NCI-H1105 (cell line): Measurements from ENCODE around the gene VOPP1.
"Not testable (repeated sequence)": the region's sequence is repeated elsewhere in the genome, so short reads cannot be mapped to it uniquely, and the experiment has no call there.

Experiments
- DNase-seq: peaks from one replicate; lab custom pipeline; 2025; lab: John Stamatoyannopoulos, UW

The VOPP1 gene

GRCh38 chr7:55510206-55510605 is 62.1 kb downstream of the VOPP1 start:
- not testable (repeated sequence) for DNase-seq

DNA sequence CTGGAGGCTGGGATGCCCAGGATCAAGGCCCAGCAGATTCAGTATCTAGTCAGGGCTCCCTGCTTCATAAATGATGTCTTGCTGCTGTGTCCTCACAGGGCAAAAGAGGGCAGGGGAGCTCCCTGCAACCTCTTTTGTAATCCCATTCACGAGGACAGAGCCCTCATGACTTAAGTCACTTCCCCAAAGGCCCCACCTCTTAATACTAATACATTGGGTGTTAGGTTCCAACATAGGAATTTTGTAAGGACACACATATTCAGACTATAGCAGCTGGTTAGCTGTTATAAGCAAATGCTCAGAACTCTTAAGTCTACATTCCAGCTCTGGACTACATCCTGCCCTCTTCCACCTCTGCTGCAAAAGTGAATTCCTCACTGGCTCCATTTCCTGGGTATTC is 63.0 kb downstream of the VOPP1 start:
- DNase-seq = no peak

GRCh38 chr7:55508221-55509011 is 63.9 kb downstream of the VOPP1 start:
- no peak for DNase-seq

DNA sequence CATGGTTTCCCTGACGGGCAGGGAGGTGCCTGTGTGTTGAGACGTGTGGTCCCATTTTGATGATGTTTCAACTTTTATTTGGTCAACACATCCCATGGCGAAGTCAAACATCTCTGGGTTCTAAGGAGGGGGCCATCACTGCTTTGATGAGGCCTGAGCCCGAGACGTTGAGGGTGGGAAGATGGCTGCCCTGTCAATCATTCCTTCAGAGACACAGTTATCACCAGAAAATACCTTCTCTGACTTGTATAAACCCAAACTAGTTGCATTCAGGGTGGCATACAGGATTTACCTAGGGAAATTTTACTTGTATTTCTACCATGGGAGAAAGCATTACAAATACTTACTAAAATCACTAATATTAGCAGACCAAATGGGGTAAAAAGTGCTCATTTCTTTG is 64.6 kb downstream of the VOPP1 start:
- no peak for DNase-seq

DNA sequence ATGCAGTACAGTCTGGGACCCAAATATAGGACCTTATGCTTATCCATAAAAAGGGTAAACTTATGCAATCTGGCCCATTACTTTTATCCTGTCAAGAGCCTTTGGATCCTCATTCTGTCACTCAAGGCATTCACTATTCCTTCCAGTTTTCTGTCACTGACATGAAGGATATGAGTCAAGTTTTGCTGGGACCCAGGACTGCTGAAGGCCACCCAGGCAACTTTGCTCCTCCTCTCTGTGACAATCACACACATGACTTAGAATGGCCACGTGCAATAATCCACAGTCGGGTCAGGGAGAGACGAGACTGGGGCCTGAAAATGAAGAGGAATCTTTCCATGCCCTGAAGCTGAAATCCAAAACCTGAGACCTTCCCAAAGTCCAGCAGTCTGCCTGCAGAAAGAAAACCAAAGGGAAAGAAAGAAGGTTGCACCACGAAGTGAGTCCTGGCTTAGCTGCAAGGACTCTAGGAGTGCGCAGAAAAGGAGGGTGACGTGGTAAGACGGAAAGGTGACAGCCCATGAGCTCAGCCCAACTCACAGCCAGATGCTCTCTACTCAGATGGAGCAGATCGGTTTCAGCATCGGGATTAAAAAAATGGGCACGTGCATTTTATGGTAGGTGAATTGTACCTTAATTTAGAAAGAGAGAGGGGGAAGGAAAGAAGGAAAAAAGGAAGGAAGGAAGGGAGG is 67.2 kb downstream of the VOPP1 start:
- no peak for DNase-seq

GRCh38 chr7:55504093-55504859 is 68.0 kb downstream of the VOPP1 start:
- DNase-seq = peak; percentile 32

- peak; percentile 70 for DNase-seq
Measured at GRCh38 chr7:55502858-55503440, 69.4 kb downstream of the VOPP1 start.

GRCh38 chr7:55502124-55502857 is 70.0 kb downstream of the VOPP1 start:
- DNase-seq = peak; percentile 79

DNA sequence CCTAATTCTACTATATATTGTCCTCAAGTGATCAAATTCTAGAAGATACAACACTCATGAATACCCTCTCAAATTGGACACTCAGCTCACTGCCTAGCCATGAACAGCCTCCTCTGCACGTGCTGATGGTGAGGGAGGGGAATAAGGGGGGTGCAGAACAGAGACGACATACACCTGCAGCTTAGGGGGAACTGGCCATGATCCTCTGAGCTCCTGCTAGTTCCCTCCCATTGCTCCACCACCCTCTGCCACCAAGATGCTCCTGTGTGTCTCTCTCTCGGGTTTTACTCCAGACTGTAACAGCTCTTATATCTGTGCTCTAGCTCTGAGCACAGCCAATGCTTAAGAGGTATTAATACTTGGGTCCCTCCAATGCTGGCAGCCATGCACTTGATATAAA is 70.7 kb downstream of the VOPP1 start:
- DNase-seq = no peak

DNA sequence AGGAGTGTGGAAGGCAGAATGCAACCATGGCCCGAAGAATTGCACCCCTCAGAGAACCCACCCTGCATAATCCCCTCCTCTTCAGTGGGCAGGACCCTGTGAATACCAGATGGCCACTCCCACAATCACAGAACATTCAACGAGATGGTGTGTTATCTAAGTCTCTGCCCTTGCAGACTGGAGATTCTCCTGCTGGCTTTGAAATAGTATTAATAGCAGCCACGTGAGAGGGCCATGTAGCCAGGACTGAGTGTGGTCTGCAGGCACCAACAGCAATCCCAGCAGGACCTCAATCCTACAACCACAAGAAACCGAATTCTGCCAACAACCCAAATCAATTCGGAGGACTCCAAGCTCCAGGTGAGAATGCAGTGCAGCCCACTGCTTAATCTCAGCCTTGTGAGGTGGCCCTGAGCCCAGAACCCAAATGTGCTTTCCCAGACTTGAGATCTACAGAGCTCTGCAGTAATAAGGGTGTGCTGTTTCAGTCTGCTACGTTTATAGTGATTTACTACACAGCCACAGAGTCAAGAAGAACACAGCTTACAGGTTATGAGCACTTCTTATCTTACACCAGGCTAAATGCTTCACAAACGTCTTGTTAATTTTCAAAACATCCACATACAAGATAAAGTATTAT is 72.1 kb downstream of the VOPP1 start:
- DNase-seq = no peak

- DNase-seq = no peak
Measured at GRCh38 chr7:55499591-55499990, 72.7 kb downstream of the VOPP1 start.

GRCh38 chr7:55498770-55499169 is 73.5 kb downstream of the VOPP1 start:
- DNase-seq = no peak

- DNase-seq = no peak
Measured at GRCh38 chr7:55498142-55498541, 74.2 kb downstream of the VOPP1 start.

DNA sequence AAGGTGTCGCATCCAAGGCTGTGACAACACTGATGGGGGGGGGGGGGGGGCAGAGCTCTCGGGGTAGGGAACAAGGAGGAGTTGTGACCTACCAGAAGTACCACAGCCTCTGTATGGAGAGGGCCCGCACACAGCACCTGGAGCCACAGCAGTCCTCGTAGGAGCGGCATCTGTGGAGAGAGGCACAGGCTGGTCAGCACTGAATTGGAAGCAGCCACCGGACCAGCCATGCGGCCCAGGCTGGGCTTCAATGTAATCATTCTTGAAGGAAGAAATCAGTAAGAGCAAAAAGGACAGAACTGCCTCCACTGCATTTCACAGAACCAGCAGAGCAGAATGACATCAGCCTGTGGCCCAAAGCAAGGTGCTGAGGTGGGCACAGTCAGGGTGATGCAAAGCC is 74.8 kb downstream of the VOPP1 start:
- DNase-seq = no peak

DNA sequence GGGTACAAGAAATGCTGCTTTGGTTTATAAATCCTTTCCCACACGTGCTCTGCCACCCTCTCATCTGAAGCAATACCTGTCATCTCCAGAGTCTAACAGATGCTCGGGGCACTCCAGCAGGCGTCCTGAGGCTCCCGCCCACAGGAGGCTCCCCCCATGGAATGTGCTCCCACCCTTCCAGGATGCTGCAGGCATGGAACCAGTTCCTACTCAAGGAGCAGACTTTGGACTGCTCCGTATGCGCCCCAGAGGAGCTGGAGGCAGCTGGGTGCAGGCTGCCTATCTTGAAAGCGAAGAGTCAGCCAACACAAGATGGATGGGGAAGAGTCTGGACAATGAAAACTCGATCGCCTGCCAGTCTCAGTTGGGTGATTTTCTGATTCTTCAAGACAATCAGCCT is 75.4 kb downstream of the VOPP1 start:
- no peak for DNase-seq

DNA sequence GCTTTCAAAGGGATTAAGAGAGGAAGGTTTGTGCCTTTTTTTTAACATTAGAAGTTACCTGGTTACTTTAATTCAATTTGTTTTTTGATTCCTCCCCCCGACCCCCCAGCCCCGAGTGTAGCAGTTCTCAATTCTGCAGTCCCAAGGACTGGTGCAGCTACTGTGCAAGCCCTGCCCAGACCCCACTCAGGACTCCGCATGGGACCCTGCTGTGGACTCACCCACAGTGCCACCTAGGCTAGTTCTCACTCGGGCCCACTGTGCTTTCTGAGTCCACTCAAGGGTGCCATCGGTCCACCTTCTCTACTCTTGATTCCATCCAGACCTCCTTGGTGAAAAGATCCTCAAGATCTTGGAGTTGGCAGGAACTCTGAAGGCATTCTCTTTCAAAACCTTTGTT is 77.4 kb downstream of the VOPP1 start:
- DNase-seq = no peak

DNA sequence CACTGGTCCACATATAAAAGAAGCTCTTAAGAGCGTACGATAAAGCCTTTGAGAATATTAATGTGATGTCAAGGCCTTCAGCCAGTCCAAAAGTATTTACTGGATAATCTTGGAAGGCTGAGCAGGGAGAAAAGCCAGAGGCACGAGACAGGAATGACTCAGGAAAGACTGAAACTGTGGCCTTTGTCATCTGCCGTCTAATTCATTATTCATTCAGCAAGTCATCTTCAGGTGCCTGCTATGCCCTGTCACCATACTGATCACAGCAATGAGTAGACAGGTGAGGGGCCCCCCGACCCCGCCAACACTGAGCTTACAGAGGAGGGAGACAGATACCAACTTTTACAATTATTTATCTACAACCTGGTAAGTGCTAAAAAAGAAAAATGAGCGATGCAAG is 78.9 kb downstream of the VOPP1 start:
- DNase-seq = no peak

DNA sequence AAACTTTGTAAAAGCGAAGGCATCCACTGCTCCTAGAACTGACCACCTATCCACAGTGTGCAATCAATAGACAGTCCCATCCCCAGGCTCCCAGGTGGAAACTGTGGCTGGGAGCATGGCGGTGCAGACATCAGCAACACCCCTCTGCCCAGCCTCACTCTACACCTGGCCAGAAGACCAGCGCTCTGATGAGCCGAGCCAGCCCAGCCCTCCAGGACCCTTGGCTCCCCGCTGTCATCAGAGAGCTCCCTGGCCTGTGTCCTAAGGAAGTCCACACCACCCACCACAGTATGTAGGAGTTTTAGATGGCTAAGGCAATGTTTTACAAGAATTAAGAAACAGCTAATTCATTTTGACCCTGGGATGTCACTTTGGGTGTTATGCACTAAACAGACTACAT is 81.0 kb downstream of the VOPP1 start:
- DNase-seq = no peak

- DNase-seq = no peak
Measured at GRCh38 chr7:55490099-55490498, 82.2 kb downstream of the VOPP1 start.

- DNase-seq = no peak
Measured at GRCh38 chr7:55489552-55489951, 82.8 kb downstream of the VOPP1 start.

- DNase-seq = no peak
Measured at GRCh38 chr7:55488804-55489340, 83.4 kb downstream of the VOPP1 start.
